Calu3 (cell line): ENCODE measurements around the gene APEH. TPM values are rescaled to one million over a fixed set of nuclear protein-coding genes. Genes with fewer than 3 reads are reported as not detected.

Source experiments
- BruUV-seq: library from RNA; stranded (reverse); fragments of 400-500 nt; replicated peaks from 2 replicates; lab custom pipeline; 2021; lab: Mats Ljungman, UMichigan
- CTCF ChIA-PET: fragments of 300-600 bp; sonication (Branson Sonifier 250); formaldehyde crosslinking; loops from one replicate; lab custom pipeline; 2022; ENCODE audit warnings: antibody characterized with exemption; lab: Charles Lee
- DNase-seq: peaks from one replicate; pipeline ENCODE4 v3.0.0; 2022
- H3K27ac Mint-ChIP-seq: one replicate; pipeline ENCODE4 v1.8.0; 2022; ENCODE audit warnings: mixed read lengths; ENCODE audit not compliant: unreplicated experiment
- H3K27me3 Mint-ChIP-seq: one replicate; pipeline ENCODE4 v1.8.0; 2022; ENCODE audit warnings: mixed read lengths; ENCODE audit not compliant: unreplicated experiment
- H3K36me3 Mint-ChIP-seq: one replicate; pipeline ENCODE4 v1.8.0; 2022; ENCODE audit warnings: mild to moderate bottlenecking, moderate library complexity, mixed read lengths; ENCODE audit not compliant: insufficient read depth, unreplicated experiment
- H3K4me1 Mint-ChIP-seq: one replicate; pipeline ENCODE4 v1.8.0; 2022; ENCODE audit warnings: mild to moderate bottlenecking, low read depth, mixed read lengths; ENCODE audit not compliant: unreplicated experiment
- H3K4me3 Mint-ChIP-seq: one replicate; pipeline ENCODE4 v1.8.0; 2022; ENCODE audit warnings: mild to moderate bottlenecking, low read depth, moderate library complexity, mixed read lengths; ENCODE audit not compliant: unreplicated experiment
- H3K9me3 Mint-ChIP-seq: one replicate; pipeline ENCODE4 v1.8.0; 2022; ENCODE audit warnings: low read depth, mixed read lengths; ENCODE audit not compliant: unreplicated experiment
- CTCF ChIP-seq: fragments of 200-600 bp; IDR thresholded peaks from one replicate; pipeline ENCODE4 v1.8.0; 2022; ENCODE audit warnings: antibody characterized with exemption; ENCODE audit not compliant: unreplicated experiment
- intact Hi-C: fragments of 100-400 bp; cut with micrococcal nuclease; formaldehyde crosslinking; loops from one replicate; pipeline ENCODE4 v1.10.0; 2022; ENCODE audit not compliant: unreplicated experiment
- total RNA-seq: library from RNA; stranded (reverse); gene quantifications from 2 replicates; pipeline ENCODE4 v1.2.3, GENCODE V29; 2022

The APEH gene
- total RNA-seq, 1 experiment from 2014 or later: 187 TPM

DNA sequence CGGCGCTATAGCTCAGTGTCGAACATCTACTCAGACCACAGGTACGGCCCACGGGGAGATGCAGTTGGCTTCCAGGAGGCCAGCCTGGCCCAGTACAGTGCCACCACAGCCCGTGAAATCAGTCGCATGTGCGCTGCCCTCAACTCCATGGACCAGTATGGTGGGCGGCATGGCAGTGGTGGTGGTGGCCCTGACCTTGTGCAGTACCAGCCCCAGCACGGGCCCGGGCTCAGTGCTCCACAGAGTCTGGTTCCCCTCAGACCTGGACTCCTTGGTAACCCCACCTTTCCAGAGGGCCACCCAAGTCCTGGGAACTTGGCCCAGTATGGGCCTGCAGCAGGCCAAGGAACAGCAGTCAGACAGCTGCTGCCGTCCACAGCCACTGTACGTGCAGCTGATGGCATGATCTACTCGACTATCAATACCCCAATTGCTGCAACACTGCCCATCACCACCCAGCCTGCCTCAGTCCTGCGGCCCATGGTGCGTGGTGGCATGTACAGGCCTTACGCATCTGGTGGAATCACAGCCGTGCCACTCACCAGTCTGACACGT is 18.3 kb upstream of the APEH start:
- no peak for TF ChIP-seq CTCF
- H3K4me3 Mint-ChIP-seq: no peak overlapping the region
- H3K9me3 Mint-ChIP-seq: no peaks in the 10 kb centered on the region
- intact Hi-C loops: no loop called here
- H3K27me3 Mint-ChIP-seq: peaks cover 27% of the 10 kb centered on the region
- no peak for DNase-seq
- no peak overlapping the region for H3K27ac Mint-ChIP-seq
- CTCF ChIA-PET: no interaction called here
- H3K36me3 Mint-ChIP-seq: peaks cover 5% of the 10 kb centered on the region
- BruUV-seq: no TSS peak
- no peaks in the 10 kb centered on the region for H3K4me1 Mint-ChIP-seq

GRCh38 chr3:49656541-49657112 is 17.5 kb upstream of the APEH start:
- Mint-ChIP-seq H3K27me3 (peaks cover 27% of the 10 kb centered on the region), H3K9me3 (no peaks in the 10 kb centered on the region), H3K4me1 (no peaks in the 10 kb centered on the region), H3K27ac (no peak overlapping the region), H3K36me3 (peaks cover 5% of the 10 kb centered on the region), H3K4me3 (no peak overlapping the region)
- no peak for TF ChIP-seq CTCF
- no peak for DNase-seq
- BruUV-seq: no TSS peak
- CTCF ChIA-PET: no interaction called here
- intact Hi-C loops: no loop called here

DNA sequence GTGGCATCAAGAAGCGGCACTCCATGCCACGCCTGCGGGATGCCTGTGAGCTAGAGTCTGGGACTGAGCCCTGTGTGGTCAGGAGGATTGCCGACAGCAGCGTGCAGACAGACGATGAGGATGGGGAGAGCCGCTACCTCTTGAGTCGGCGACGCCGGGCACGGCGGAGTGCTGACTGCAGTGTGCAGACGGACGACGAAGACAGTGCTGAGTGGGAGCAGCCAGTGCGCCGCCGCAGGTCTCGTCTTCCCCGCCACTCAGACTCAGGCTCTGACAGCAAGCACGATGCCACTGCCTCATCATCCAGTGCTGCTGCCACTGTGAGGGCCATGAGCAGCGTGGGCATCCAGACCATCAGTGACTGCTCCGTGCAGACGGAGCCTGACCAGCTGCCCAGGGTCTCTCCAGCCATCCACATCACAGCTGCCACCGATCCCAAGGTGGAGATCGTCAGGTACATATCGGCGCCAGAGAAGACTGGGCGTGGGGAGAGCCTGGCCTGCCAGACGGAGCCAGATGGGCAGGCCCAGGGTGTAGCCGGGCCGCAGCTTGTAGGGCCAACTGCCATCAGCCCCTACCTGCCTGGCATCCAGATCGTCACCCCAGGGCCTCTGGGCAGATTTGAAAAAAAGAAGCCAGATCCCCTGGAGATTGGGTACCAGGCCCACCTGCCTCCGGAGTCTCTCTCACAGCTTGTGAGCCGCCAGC is 16.8 kb upstream of the APEH start:
- Mint-ChIP-seq H3K36me3 (peaks cover 10% of the 10 kb centered on the region), H3K9me3 (no peaks in the 10 kb centered on the region), H3K27ac (no peak overlapping the region), H3K4me1 (no peaks in the 10 kb centered on the region), H3K4me3 (no peak overlapping the region), H3K27me3 (peaks cover 27% of the 10 kb centered on the region)
- TF ChIP-seq CTCF: no peak
- CTCF ChIA-PET: no interaction called here
- BruUV-seq: no TSS peak
- intact Hi-C loops: no loop called here
- DNase-seq: no peak

GRCh38 chr3:49658711-49659110 is 15.4 kb upstream of the APEH start:
- H3K4me1 Mint-ChIP-seq: no peaks in the 10 kb centered on the region
- DNase-seq: no peak
- peaks cover 10% of the 10 kb centered on the region for H3K36me3 Mint-ChIP-seq
- intact Hi-C loops: no loop called here
- CTCF ChIA-PET: no interaction called here
- no peak overlapping the region for H3K4me3 Mint-ChIP-seq
- H3K27ac Mint-ChIP-seq: no peak overlapping the region
- BruUV-seq: no TSS peak
- no peaks in the 10 kb centered on the region for H3K9me3 Mint-ChIP-seq
- peaks cover 27% of the 10 kb centered on the region for H3K27me3 Mint-ChIP-seq
- TF ChIP-seq CTCF: no peak
